Stimulated activated CD4-positive, alpha-beta T cell treated with anti-CD3 and anti-CD28 coated beads, TNF-alpha, amount 100 ng/mL, for 48 hours (primary cell): ENCODE data around the gene C1D.
"Not testable (repeated sequence)": the region's sequence is repeated elsewhere in the genome, so short reads cannot be mapped to it uniquely, and the experiment has no call there.

Experiments used
- DNase-seq, 3 donors: peaks; one replicate each; pipeline ENCODE4 v3.0.0-alpha.2; 2020; ENCODE audit warnings: low read depth in 3 of 3

The C1D gene

GRCh38 chr2:68000170-68000825, 62.5 kb downstream of the C1D start:
- no peak for DNase-seq

DNA sequence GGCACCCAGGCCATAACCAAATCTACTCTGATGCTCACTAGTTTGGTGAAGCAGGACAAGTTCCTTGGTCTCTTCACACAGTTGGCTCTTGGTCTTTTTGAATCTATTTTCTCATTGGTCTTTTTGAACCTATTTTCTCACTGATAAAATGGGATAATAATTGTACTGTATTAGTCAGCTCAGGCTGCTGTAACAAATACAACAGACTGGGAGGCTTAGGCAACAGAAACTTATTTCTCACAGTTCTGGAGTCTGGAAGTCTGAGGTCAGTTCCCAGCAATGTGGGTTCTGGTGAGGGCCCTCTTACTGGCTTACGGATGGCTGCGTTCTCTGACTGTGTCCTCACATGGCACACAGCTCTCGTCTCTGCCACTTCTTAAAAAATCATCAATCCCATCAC, 63.5 kb downstream of the C1D start:
- DNase-seq, result no peak

- no peak for DNase-seq
Observed at GRCh38 chr2:67997903-67998302, 64.9 kb downstream of the C1D start.

DNA sequence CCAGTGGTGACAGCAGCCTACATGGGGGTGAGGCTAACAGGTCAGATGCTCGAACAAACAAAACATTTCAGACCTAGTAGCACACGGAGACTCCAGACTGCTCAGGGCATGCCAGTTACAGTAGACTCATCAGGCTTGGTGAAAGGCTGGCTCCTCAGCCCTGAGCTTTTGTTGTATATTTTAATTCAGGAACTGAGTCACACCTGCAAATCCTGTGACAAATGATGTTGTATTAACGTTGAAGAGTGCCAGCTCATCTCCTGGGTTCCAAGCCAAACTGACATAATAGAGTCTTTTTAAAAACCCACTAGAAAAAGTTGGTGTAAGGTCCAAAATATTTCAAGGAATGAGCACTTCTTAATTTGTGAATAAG, 65.3 kb downstream of the C1D start:
- DNase-seq, result no peak

DNA sequence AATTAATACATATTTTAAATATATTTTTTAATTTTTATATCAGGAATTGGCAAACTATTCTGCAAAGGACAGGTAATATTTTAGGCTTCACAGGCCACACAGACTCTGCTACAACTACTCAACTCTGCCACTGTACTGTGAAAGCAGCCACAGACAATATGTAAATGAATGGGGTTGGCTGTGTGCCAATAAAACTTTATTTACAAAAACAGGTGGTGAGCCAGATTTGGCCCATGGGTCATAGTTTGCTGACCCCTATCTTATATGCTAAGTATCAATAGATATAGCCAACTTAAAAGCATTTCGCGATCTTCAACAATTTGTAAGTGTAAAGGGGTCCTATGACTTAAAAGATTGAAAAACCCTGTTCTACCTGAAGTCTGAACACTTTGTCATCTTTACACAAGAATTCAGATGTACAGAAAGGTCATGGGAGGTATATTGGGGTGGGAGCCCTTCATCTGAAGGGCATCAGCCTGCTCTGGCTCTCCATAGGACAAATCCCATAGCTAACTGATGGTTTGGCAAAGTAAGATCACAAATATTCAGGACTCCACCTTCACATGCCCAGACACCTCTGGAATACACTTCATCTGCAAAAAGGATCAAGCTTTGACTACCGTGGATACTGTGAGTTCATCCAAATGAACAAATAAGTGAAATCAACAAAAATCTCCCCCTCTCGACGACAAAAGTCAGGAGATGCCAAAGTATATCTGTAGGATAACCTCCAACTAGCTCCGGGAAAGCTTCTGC, 65.9 kb downstream of the C1D start:
- no peak for DNase-seq

GRCh38 chr2:67994716-67995115, 68.1 kb downstream of the C1D start:
- DNase-seq, result no peak

- DNase-seq, result not testable (repeated sequence)
Observed at GRCh38 chr2:67994069-67994468, 68.7 kb downstream of the C1D start.

GRCh38 chr2:67993329-67993728, 69.5 kb downstream of the C1D start:
- DNase-seq, result no peak

- DNase-seq, result no peak
Observed at GRCh38 chr2:67991456-67991855, 71.3 kb downstream of the C1D start.
